HCT116 (cell line): Measurements from ENCODE around the gene FRMPD4. TPM values are rescaled to one million over a fixed set of nuclear protein-coding genes. Genes with fewer than 3 reads are reported as not detected.

Experiments
- ATAC-seq: fragments of 200-7000 bp; cut with Tn5 transposase; 2 replicates; pipeline ENCODE4 v1.9.1; 2020; ENCODE audit warnings: mild to moderate bottlenecking, moderate library complexity
- BruUV-seq: library from RNA; stranded (reverse); fragments of 400-500 nt; replicated peaks from 2 replicates; lab custom pipeline; 2021; lab: Mats Ljungman, UMichigan
- CTCF ChIA-PET: fragments of 300-600 bp; sonication (Branson Sonifier 250); formaldehyde crosslinking; loops from one replicate; lab custom pipeline; 2021; ENCODE audit warnings: antibody characterized with exemption; lab: Charles Lee
- POLR2A ChIA-PET: fragments of 300-600, 350-600 bp; sonication (Branson Sonifier 250); formaldehyde crosslinking; loops from one replicate; lab custom pipeline; 2021; ENCODE audit warnings: antibody characterized with exemption; lab: Charles Lee
- RAD21 ChIA-PET, 2 experiments: fragments of 300-600 bp; sonication (Branson Sonifier 250); formaldehyde crosslinking; loops; one replicate each; lab custom pipeline; 2023; ENCODE audit warnings: low total read pairs in 2 of 2; ENCODE audit not compliant: uncharacterized antibody in 2 of 2, unreplicated experiment in 2 of 2, low non-redundant PET in 1 of 2; lab: Charles Lee
- DNase-seq: peaks from one replicate; pipeline ENCODE4 v3.0.0-alpha.2; 2010; ENCODE audit warnings: low read depth, low spot score
- H2AFZ ChIP-seq: fragments of 200-600 bp; shearing (Covaris generic), sonication (generic); 2 replicates; pipeline ENCODE4 v1.6.1; 2017; ENCODE audit warnings: low read depth, mixed run types, mixed read lengths, antibody characterized with exemption, low read length; ENCODE audit not compliant: poor library complexity, severe bottlenecking
- H3K27ac ChIP-seq: 2 replicates; pipeline ENCODE4 v1.5.1; 2012; ENCODE audit warnings: low read depth, low read length
- H3K27me3 ChIP-seq: fragments of 200-600 bp; sonication (generic); 2 replicates; pipeline ENCODE4 v1.6.1; 2016; ENCODE audit warnings: mixed run types, low read length, mixed read lengths; ENCODE audit not compliant: insufficient read depth
- H3K36me3 ChIP-seq, 2 experiments: fragments of 200-500 bp in 1 of 2; fragments of 200-600 bp in 1 of 2; sonication (Bioruptor generic) in 1 of 2; sonication (generic) in 1 of 2; 2 replicates each; pipeline versions ENCODE4 v1.5.1 to v1.6.1; 2014 to 2016; ENCODE audit warnings: low read length in 2 of 2, inconsistent platforms in 1 of 2, mixed read lengths in 1 of 2, mixed run types in 1 of 2; ENCODE audit not compliant: insufficient read depth in 2 of 2, control insufficient read depth in 1 of 2
- H3K4me1 ChIP-seq, 2 experiments: fragments of 200-600 bp in 1 of 2; sonication (generic) in 1 of 2; 2 replicates each; pipeline versions ENCODE4 v1.5.1 to v1.6.1; 2012 to 2017; ENCODE audit warnings: low read length in 2 of 2, inconsistent platforms in 1 of 2, mild to moderate bottlenecking in 1 of 2, mixed read lengths in 1 of 2, mixed run types in 1 of 2, moderate library complexity in 1 of 2; ENCODE audit not compliant: insufficient read depth in 2 of 2, control insufficient read depth in 1 of 2
- H3K4me2 ChIP-seq: fragments of 200-600 bp; sonication (generic); 2 replicates; pipeline ENCODE4 v1.6.1; 2017; ENCODE audit warnings: mixed run types, low read length, mixed read lengths
- H3K4me3 ChIP-seq, 2 experiments: fragments of 200-600 bp in 1 of 2; sonication (generic) in 1 of 2; replicated peaks in 1 of 2; 2 replicates each; pipeline ENCODE4 v1.5.1; 2011 to 2016; ENCODE audit warnings: low read length in 2 of 2, control low read depth in 1 of 2, low read depth in 1 of 2, mild to moderate bottlenecking in 1 of 2, mixed read lengths in 1 of 2, mixed run types in 1 of 2
- H3K79me2 ChIP-seq: fragments of 200-600 bp; sonication (generic); 2 replicates; pipeline ENCODE4 v1.6.1; 2017; ENCODE audit warnings: mild to moderate bottlenecking, mixed run types, low read length, moderate library complexity, mixed read lengths; ENCODE audit not compliant: insufficient read depth
- H3K9ac ChIP-seq: fragments of 200-600 bp; sonication (generic); 2 replicates; pipeline ENCODE4 v1.6.1; 2016; ENCODE audit warnings: low read length, mixed read lengths
- H3K9me2 ChIP-seq: fragments of 200-600 bp; sonication (generic), shearing (Covaris generic); 2 replicates; pipeline ENCODE4 v1.6.1; 2017; ENCODE audit warnings: mixed run types, mild to moderate bottlenecking, moderate library complexity; ENCODE audit not compliant: insufficient read depth
- H3K9me3 ChIP-seq, 2 experiments: fragments of 200-500 bp in 1 of 2; fragments of 200-600 bp in 1 of 2; sonication (Bioruptor generic) in 1 of 2; sonication (generic) in 1 of 2; 2 replicates each; pipeline ENCODE4 v1.6.1; 2014 to 2017; ENCODE audit warnings: low read length in 2 of 2, mixed read lengths in 2 of 2, inconsistent platforms in 1 of 2, low read depth in 1 of 2, mild to moderate bottlenecking in 1 of 2, mixed run types in 1 of 2, moderate library complexity in 1 of 2; ENCODE audit not compliant: control insufficient read depth in 1 of 2, insufficient read depth in 1 of 2
- H4K20me1 ChIP-seq: fragments of 200-600 bp; sonication (generic), shearing (Covaris generic); 2 replicates; pipeline ENCODE4 v1.6.1; 2017; ENCODE audit warnings: mixed run types, mild to moderate bottlenecking, moderate library complexity; ENCODE audit not compliant: insufficient read depth
- CBX3 ChIP-seq: IDR thresholded peaks from 2 replicates; pipeline ENCODE4 v1.6.1; 2012; ENCODE audit warnings: low read depth
- CEBPB ChIP-seq: IDR thresholded peaks from 2 replicates; pipeline ENCODE4 v1.6.1; 2012; ENCODE audit warnings: low read depth
- EGR1 ChIP-seq: IDR thresholded peaks from 2 replicates; pipeline ENCODE4 v1.6.1; 2012; ENCODE audit warnings: low read depth
- ELF1 ChIP-seq: IDR thresholded peaks from 2 replicates; pipeline ENCODE4 v1.6.1; 2012; ENCODE audit warnings: low read depth, borderline replicate concordance
- EZH2 ChIP-seq: fragments of 200-600 bp; sonication (generic); IDR thresholded peaks from 2 replicates; pipeline ENCODE4 v1.6.1; 2017; ENCODE audit warnings: antibody characterized with exemption, mixed run types
- FOSL1 ChIP-seq: IDR thresholded peaks from 2 replicates; pipeline ENCODE4 v1.6.1; 2012; ENCODE audit warnings: low read depth
- JUND ChIP-seq: IDR thresholded peaks from 2 replicates; pipeline ENCODE4 v1.6.1; 2012
- POLR2A ChIP-seq: IDR thresholded peaks from 2 replicates; pipeline ENCODE4 v1.7.0; 2011; ENCODE audit warnings: borderline replicate concordance; ENCODE audit not compliant: insufficient read depth, insufficient read length; ENCODE audit errors: extremely low read depth
- POLR2AphosphoS5 ChIP-seq: IDR thresholded peaks from 2 replicates; pipeline ENCODE4 v1.6.1; 2011; ENCODE audit warnings: mild to moderate bottlenecking, low read depth, low read length, moderate library complexity
- RAD21 ChIP-seq: IDR thresholded peaks from 2 replicates; pipeline ENCODE4 v1.6.1; 2012; ENCODE audit warnings: low read depth, mild to moderate bottlenecking
- SIN3A ChIP-seq: IDR thresholded peaks from 2 replicates; pipeline ENCODE4 v1.6.1; 2012; ENCODE audit warnings: low read depth
- SP1 ChIP-seq: IDR thresholded peaks from 2 replicates; pipeline ENCODE4 v1.6.1; 2012; ENCODE audit warnings: low read depth
- SRF ChIP-seq: IDR thresholded peaks from 2 replicates; pipeline ENCODE4 v1.6.1; 2012; ENCODE audit warnings: low read depth
- TCF7L2 ChIP-seq: IDR thresholded peaks from 2 replicates; pipeline ENCODE4 v1.7.0; 2011; ENCODE audit warnings: borderline replicate concordance, inconsistent platforms; ENCODE audit not compliant: insufficient read depth, insufficient read length; ENCODE audit errors: extremely low read depth
- YY1 ChIP-seq: IDR thresholded peaks from 2 replicates; pipeline ENCODE4 v1.6.1; 2011; ENCODE audit warnings: low read length, low read depth, moderate library complexity, mild to moderate bottlenecking; ENCODE audit not compliant: insufficient replicate concordance; ENCODE audit errors: extremely low read depth
- ZFX ChIP-seq: fragments of 450-650 bp; IDR thresholded peaks from 2 replicates; pipeline ENCODE4 v1.6.1; 2017
- ZNF274 ChIP-seq: fragments of 200-500 bp; sonication (Bioruptor generic); IDR thresholded peaks from 2 replicates; pipeline ENCODE4 v1.6.1; 2014; ENCODE audit warnings: mild to moderate bottlenecking, low read depth, low read length, inconsistent platforms
- intact Hi-C: fragments of 100-400 bp; cut with micrococcal nuclease; formaldehyde crosslinking; loops from 2 replicates; pipeline ENCODE4 v1.10.0; 2022
- total RNA-seq: library from RNA; stranded (reverse); gene quantifications from one replicate; pipeline ENCODE4 v1.2.1, GENCODE V29; 2021; ENCODE audit not compliant: unreplicated experiment
- TF ChIP-seq, protein P1 (sequence below): IDR thresholded peaks from 2 replicates; pipeline ENCODE4 v1.6.1; 2012
- TF ChIP-seq, protein P2 (sequence below), 3 experiments: fragments of 200-600 bp in 1 of 3; sonication (generic) in 1 of 3; IDR thresholded peaks in 2 of 3; conservative IDR thresholded peaks in 1 of 3; 2 replicates each; pipeline ENCODE4 v1.5.1; 2012 to 2017; ENCODE audit warnings: low read depth in 2 of 3, low read length in 2 of 3, antibody characterized with exemption in 1 of 3, borderline replicate concordance in 1 of 3, control low read depth in 1 of 3, mild to moderate bottlenecking in 1 of 3, mixed read lengths in 1 of 3, mixed run types in 1 of 3, moderate library complexity in 1 of 3; ENCODE audit not compliant: insufficient read depth in 1 of 3
- TF ChIP-seq, protein P3 (sequence below): IDR thresholded peaks from 2 replicates; pipeline ENCODE4 v1.6.1; 2012; ENCODE audit warnings: low read depth

The FRMPD4 gene
- total RNA-seq, 1 experiment from 2014 or later, result not detected

DNA sequence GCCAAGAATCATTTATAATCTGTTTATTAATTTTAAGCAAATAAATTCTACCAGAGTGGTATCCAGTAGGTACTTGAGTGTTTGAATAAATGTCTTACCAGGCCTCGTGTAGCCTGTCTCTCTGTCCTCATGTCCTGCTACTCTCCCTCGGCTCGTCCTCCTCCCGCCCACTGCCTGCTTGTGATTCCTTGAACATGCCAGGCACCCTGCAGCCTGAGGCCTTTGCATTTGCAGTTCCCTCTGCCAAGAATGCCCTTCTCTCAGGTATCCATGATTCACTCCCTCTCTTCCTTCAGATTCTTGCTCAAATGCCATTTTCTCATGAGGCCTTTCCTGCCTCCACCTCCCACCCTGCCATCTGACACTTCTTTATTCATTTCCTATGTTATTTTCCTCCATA is 443.3 kb downstream of the FRMPD4 start:
- ChIA-PET CTCF (no interaction called here), POLR2A (no interaction called here), RAD21 (no interaction called here)
- Histone ChIP-seq H3K4me3 (no peak overlapping the region), H3K27me3 (no peaks in the 10 kb centered on the region), H3K36me3 (no peaks in the 10 kb centered on the region), H2AFZ (no peak overlapping the region), H3K27ac (no peak overlapping the region), H3K9me3 (no peaks in the 10 kb centered on the region), H3K4me2 (no peak overlapping the region), H3K79me2 (no peaks in the 10 kb centered on the region), H3K9ac (no peak overlapping the region), H4K20me1 (no peaks in the 10 kb centered on the region), H3K9me2 (no peaks in the 10 kb centered on the region), H3K4me1 (no peaks in the 10 kb centered on the region)
- DNase-seq, result no peak
- BruUV-seq, result no TSS peak
- ATAC-seq, result no peak
- intact Hi-C loops, result no loop called here
- no peak for TF ChIP-seq FOSL1
- no peak for TF ChIP-seq ZFX
- no peak for TF ChIP-seq EGR1
- no peak for TF ChIP-seq SIN3A
- no peak for TF ChIP-seq TCF7L2
- TF ChIP-seq POLR2AphosphoS5, result no peak
- TF ChIP-seq SRF, result no peak
- TF ChIP-seq, protein P1, sequence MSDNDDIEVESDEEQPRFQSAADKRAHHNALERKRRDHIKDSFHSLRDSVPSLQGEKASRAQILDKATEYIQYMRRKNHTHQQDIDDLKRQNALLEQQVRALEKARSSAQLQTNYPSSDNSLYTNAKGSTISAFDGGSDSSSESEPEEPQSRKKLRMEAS, result no peak
- TF ChIP-seq RAD21, result no peak
- no peak for TF ChIP-seq ELF1
- no peak for TF ChIP-seq JUND
- no peak for TF ChIP-seq ZNF274
- no peak for TF ChIP-seq YY1
- TF ChIP-seq SP1, result no peak
- TF ChIP-seq, protein P2, sequence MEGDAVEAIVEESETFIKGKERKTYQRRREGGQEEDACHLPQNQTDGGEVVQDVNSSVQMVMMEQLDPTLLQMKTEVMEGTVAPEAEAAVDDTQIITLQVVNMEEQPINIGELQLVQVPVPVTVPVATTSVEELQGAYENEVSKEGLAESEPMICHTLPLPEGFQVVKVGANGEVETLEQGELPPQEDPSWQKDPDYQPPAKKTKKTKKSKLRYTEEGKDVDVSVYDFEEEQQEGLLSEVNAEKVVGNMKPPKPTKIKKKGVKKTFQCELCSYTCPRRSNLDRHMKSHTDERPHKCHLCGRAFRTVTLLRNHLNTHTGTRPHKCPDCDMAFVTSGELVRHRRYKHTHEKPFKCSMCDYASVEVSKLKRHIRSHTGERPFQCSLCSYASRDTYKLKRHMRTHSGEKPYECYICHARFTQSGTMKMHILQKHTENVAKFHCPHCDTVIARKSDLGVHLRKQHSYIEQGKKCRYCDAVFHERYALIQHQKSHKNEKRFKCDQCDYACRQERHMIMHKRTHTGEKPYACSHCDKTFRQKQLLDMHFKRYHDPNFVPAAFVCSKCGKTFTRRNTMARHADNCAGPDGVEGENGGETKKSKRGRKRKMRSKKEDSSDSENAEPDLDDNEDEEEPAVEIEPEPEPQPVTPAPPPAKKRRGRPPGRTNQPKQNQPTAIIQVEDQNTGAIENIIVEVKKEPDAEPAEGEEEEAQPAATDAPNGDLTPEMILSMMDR (IDR thresholded peaks at IDR 0.05 in 2 of 3, conservative IDR thresholded peaks at IDR 0.05 in 1 of 3; ENCODE audit: borderline replicate concordance in 1 of 3, insufficient read depth in 1 of 3, low read depth in 2 of 3, low read length in 2 of 3), result no peak
- TF ChIP-seq, protein P3, sequence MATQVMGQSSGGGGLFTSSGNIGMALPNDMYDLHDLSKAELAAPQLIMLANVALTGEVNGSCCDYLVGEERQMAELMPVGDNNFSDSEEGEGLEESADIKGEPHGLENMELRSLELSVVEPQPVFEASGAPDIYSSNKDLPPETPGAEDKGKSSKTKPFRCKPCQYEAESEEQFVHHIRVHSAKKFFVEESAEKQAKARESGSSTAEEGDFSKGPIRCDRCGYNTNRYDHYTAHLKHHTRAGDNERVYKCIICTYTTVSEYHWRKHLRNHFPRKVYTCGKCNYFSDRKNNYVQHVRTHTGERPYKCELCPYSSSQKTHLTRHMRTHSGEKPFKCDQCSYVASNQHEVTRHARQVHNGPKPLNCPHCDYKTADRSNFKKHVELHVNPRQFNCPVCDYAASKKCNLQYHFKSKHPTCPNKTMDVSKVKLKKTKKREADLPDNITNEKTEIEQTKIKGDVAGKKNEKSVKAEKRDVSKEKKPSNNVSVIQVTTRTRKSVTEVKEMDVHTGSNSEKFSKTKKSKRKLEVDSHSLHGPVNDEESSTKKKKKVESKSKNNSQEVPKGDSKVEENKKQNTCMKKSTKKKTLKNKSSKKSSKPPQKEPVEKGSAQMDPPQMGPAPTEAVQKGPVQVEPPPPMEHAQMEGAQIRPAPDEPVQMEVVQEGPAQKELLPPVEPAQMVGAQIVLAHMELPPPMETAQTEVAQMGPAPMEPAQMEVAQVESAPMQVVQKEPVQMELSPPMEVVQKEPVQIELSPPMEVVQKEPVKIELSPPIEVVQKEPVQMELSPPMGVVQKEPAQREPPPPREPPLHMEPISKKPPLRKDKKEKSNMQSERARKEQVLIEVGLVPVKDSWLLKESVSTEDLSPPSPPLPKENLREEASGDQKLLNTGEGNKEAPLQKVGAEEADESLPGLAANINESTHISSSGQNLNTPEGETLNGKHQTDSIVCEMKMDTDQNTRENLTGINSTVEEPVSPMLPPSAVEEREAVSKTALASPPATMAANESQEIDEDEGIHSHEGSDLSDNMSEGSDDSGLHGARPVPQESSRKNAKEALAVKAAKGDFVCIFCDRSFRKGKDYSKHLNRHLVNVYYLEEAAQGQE, result no peak
- TF ChIP-seq CEBPB, result no peak
- no peak for TF ChIP-seq CBX3
- TF ChIP-seq EZH2, result no peak
- no peak for TF ChIP-seq POLR2A
